ENCODE measurements around the gene C1QTNF3. TPM values are rescaled to one million over a fixed set of nuclear protein-coding genes. Genes with fewer than 3 reads are reported as not detected.

Gene C1QTNF3
- total RNA-seq, 4 donors from 2014 or later: 0.53 to 5.1 (median 1.6) TPM

GRCh38 chr5:33985447-33985846, 57.6 kb downstream of the C1QTNF3 start:
- no peak overlapping the region for H3K27ac ChIP-seq
- TF ChIP-seq, protein P1, sequence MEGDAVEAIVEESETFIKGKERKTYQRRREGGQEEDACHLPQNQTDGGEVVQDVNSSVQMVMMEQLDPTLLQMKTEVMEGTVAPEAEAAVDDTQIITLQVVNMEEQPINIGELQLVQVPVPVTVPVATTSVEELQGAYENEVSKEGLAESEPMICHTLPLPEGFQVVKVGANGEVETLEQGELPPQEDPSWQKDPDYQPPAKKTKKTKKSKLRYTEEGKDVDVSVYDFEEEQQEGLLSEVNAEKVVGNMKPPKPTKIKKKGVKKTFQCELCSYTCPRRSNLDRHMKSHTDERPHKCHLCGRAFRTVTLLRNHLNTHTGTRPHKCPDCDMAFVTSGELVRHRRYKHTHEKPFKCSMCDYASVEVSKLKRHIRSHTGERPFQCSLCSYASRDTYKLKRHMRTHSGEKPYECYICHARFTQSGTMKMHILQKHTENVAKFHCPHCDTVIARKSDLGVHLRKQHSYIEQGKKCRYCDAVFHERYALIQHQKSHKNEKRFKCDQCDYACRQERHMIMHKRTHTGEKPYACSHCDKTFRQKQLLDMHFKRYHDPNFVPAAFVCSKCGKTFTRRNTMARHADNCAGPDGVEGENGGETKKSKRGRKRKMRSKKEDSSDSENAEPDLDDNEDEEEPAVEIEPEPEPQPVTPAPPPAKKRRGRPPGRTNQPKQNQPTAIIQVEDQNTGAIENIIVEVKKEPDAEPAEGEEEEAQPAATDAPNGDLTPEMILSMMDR (IDR thresholded peaks at IDR 0.05): no peak
- no peak for TF ChIP-seq POLR2A (IDR thresholded peaks at IDR 0.05)
- peaks cover 0 to 40% (median 3%) of the 10 kb centered on the region in 3 donors for H3K36me3 ChIP-seq
- no peak overlapping the region for H3K4me3 ChIP-seq
- peaks cover 0 to 4% (median 0%) of the 10 kb centered on the region in 3 donors for H3K4me1 ChIP-seq
- 95 to 96% methylated on average over 6 of the region's 6 CpGs for WGBS, 2 donors
- no peaks in the 10 kb centered on the region for H3K27me3 ChIP-seq
- no peak for DNase-seq
- intact Hi-C loops (cut with DNase I): no loop called here
- H3K9me3 ChIP-seq: no peaks in the 10 kb centered on the region

DNA sequence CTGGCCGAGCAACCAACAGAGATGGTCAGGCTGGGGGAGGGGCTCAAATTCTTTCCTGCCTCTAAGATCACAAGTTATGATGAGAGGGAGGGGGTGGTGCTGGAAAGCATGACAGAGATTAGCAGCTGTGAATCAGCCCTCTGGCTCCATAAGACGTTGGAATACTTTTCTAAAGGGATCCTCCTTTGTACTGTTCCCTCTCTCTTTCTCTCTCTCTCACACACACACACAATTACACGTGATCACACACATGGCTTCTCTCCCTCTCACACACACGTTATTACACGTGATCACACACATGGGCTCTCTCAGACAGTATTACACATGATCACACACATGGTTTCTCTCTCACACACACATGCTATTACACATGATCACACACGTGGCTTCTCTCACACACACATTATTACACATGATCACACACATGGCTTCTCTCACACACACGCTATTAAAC, 58.3 kb downstream of the C1QTNF3 start, which contains the start of gene SLC45A2:
TSS of gene SLC45A2 (minus strand) at position 23 of the 454 bp plus-strand sequence. CDS start 110 bp downstream, outside the sequence.
- intact Hi-C loops (cut with DNase I): no loop called here
- H3K9me3 ChIP-seq: no peaks in the 10 kb centered on the region
- no peak for DNase-seq
- H3K27me3 ChIP-seq: no peaks in the 10 kb centered on the region
- 72 to 75% methylated on average over 6 to 7 of the region's 7 CpGs for WGBS, 2 donors
- H3K4me1 ChIP-seq: peaks cover 0 to 4% (median 0%) of the 10 kb centered on the region in 3 donors
- no peak within 1 kb of the TSS for H3K27ac ChIP-seq
- peaks cover 0 to 34% (median 3%) of the 10 kb centered on the region in 3 donors for H3K36me3 ChIP-seq
- H3K4me3 ChIP-seq: no peak within 1 kb of the TSS
- TF ChIP-seq POLR2A (IDR thresholded peaks at IDR 0.05): no peak
- TF ChIP-seq, protein P1 (IDR thresholded peaks at IDR 0.05): no peak

DNA sequence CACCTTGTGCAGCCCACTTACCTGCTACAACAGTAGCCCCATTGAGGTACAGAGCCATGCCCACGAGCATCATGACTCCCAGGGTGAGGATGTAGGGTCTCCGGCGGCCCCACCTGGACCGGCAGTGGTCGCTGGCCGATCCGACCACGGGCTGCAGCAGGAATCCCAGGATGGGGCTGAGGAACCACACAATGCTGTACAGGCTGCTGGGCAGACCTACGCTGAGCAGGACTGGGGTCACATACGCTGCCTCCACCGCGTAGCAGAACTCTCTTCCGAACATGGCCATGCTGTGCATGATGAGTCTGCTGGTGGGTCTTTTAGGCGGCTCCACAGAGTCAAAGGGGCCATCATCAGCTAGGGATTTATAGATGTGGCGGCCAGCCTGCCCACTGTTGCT, 58.8 kb downstream of the C1QTNF3 start:
- no peaks in the 10 kb centered on the region for H3K9me3 ChIP-seq
- peaks cover 0 to 4% (median 0%) of the 10 kb centered on the region in 3 donors for H3K4me1 ChIP-seq
- no peak overlapping the region for H3K27ac ChIP-seq
- DNase-seq: no peak
- peaks cover 0 to 30% (median 1%) of the 10 kb centered on the region in 3 donors for H3K36me3 ChIP-seq
- intact Hi-C loops (cut with DNase I): no loop called here
- H3K27me3 ChIP-seq: no peaks in the 10 kb centered on the region
- 91 to 99% methylated on average over 6 to 14 of the region's 15 CpGs for WGBS, 2 donors
- H3K4me3 ChIP-seq: no peak overlapping the region
- TF ChIP-seq, protein P1 (IDR thresholded peaks at IDR 0.05): no peak
- no peak for TF ChIP-seq POLR2A (IDR thresholded peaks at IDR 0.05)

DNA sequence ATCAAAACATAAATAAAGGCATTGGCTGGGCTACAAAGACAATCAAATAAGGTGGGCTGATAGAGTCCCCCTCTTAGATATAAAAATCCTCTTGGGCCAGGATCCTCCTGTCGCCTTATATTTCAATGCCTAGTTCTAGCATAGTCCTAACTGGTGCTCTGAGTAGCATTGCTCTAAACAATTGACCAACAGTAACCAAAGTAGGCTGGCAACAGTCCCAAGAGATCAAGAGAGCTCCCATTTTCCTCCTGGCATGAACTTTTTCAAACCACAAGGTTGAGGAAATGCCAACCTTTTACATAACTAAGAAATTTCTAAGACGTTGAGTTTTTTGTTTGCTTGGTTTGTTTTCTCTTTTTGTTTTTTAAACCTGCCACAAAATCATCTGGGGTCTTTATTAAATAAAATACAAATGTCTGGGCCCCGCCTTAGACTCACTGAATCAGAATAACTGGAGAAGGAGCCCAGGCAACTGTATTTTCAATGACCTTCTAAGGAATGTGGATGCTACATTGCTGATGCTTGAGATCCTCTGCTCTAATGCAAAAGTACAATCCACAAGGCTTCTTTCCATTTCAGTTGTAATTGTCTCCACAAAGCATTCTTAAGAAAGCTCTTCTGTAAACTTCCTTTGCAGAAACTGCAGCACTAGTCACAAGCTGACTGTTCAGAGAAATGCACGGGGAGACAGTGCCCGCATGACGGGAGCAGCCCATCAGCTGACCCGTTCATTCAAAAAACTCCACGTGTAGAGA, 61.4 kb downstream of the C1QTNF3 start:
- Histone ChIP-seq H3K4me1 (peaks cover 0 to 4% (median 0%) of the 10 kb centered on the region in 3 donors), H3K4me3 (no peak overlapping the region), H3K27me3 (no peaks in the 10 kb centered on the region), H3K36me3 (peaks cover 0 to 4% (median 0%) of the 10 kb centered on the region in 3 donors), H3K9me3 (no peaks in the 10 kb centered on the region), H3K27ac (no peak overlapping the region)
- intact Hi-C loops (cut with DNase I): no loop called here
- TF ChIP-seq, protein P1 (IDR thresholded peaks at IDR 0.05): no peak
- no peak for TF ChIP-seq POLR2A (IDR thresholded peaks at IDR 0.05)
- no peak for DNase-seq
- 47 to 63% methylated on average over 3 to 7 of the region's 8 CpGs for WGBS, 2 donors

GRCh38 chr5:33980030-33980429, 63.0 kb downstream of the C1QTNF3 start:
- WGBS, 2 donors: 90 to 92% methylated on average over 3 of the region's 3 CpGs
- Histone ChIP-seq H3K4me3 (no peak overlapping the region), H3K36me3 (no peaks in the 10 kb centered on the region), H3K9me3 (no peaks in the 10 kb centered on the region), H3K27ac (no peak overlapping the region), H3K27me3 (no peaks in the 10 kb centered on the region), H3K4me1 (peaks cover 0 to 4% (median 0%) of the 10 kb centered on the region in 3 donors)
- intact Hi-C loops (cut with DNase I): no loop called here
- DNase-seq: no peak
- no peak for TF ChIP-seq POLR2A (IDR thresholded peaks at IDR 0.05)
- TF ChIP-seq, protein P1 (IDR thresholded peaks at IDR 0.05): no peak

Measured in esophagus squamous epithelium (tissue), 5 donors.